HL-60 (cell line): Measurements from ENCODE around the gene DMXL1.

Experiments used
- DNase-seq, 2 experiments: peaks; one replicate each; pipeline ENCODE4 v3.0.0-alpha.2; 2010 to 2020; ENCODE audit warnings: low read depth in 1 of 2, low spot score in 1 of 2
- H3K27ac ChIP-seq: fragments of 250-450 bp; sonication (Bioruptor Pico); replicated peaks from 2 replicates; pipeline ENCODE4 v1.5.1; 2020; ENCODE audit warnings: mild to moderate bottlenecking, moderate library complexity
- H3K27me3 ChIP-seq: fragments of 250-450 bp; sonication (Bioruptor Pico); 2 replicates; pipeline ENCODE4 v1.5.1; 2021; ENCODE audit warnings: mild to moderate bottlenecking, moderate library complexity; ENCODE audit not compliant: insufficient read depth, poor library complexity, severe bottlenecking
- H3K4me3 ChIP-seq: replicated peaks from 2 replicates; pipeline ENCODE4 v1.5.1; 2011; ENCODE audit warnings: mild to moderate bottlenecking, control low read depth, low read length; ENCODE audit not compliant: insufficient read depth
- GABPA ChIP-seq: IDR thresholded peaks from 2 replicates; pipeline ENCODE4 v1.6.1; 2012; ENCODE audit warnings: low read depth
- POLR2AphosphoS5 ChIP-seq: IDR thresholded peaks from 2 replicates; pipeline ENCODE4 v1.6.1; 2012; ENCODE audit warnings: low read depth
- SPI1 ChIP-seq: IDR thresholded peaks from 2 replicates; pipeline ENCODE4 v1.6.1; 2012; ENCODE audit warnings: low read depth, mild to moderate bottlenecking, borderline replicate concordance
- TF ChIP-seq, protein P1 (sequence below): IDR thresholded peaks from one replicate; pipeline ENCODE4 v1.5.1; 2011; ENCODE audit warnings: low read length, control low read depth, inconsistent platforms; ENCODE audit not compliant: insufficient read depth
- TF ChIP-seq, protein P2 (sequence below): IDR thresholded peaks from 2 replicates; pipeline ENCODE4 v1.6.1; 2012; ENCODE audit warnings: low read depth; ENCODE audit not compliant: insufficient replicate concordance

Gene DMXL1

DNA sequence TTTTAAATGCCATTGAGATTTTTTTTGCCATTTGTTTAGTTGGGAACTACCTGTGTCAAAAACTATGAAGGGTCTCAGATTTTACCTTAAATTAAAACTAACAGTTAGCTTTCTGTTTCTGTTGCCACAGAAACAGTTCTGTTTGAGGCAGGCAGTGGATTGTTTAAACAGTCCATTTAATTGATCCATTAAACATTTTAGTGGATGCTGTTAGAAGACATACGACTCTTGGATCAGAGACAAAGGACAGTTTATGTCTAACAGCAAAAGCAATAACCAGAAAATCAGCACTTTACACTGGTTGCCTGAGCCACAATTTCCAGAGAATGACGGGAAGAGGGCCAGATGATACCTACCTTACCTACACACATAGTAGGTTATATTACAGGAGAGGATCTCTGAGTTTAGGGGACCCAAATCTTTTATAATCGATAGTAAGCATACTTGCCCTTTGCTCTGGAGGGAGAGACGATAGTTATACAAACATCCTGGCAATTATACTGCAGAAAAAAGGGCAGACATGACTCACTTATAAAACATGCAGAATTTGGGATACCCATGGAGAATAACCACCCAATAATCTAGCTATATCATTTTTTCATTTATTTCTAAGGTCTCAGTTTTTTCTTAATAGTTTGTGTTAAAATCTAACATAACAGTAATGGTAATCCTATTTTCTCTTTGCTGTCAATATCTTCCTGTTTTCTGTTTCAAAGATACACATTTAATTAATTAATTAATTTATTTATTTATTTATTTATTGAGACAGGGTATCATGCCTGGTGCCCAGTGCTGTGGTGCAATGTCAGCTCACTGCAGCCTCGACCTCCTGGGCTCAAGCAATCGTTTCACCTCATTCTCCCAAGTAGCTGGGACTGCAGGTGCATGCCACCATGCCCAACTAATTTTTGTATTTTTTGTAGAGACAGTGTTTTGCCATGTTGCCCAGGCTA is 148.2 kb downstream of the DMXL1 start:
- Histone ChIP-seq H3K27ac (no peak overlapping the region), H3K4me3 (no peak overlapping the region), H3K27me3 (no peaks in the 10 kb centered on the region)
- no peak for TF ChIP-seq POLR2AphosphoS5
- no peak for TF ChIP-seq GABPA
- no peak for DNase-seq

DNA sequence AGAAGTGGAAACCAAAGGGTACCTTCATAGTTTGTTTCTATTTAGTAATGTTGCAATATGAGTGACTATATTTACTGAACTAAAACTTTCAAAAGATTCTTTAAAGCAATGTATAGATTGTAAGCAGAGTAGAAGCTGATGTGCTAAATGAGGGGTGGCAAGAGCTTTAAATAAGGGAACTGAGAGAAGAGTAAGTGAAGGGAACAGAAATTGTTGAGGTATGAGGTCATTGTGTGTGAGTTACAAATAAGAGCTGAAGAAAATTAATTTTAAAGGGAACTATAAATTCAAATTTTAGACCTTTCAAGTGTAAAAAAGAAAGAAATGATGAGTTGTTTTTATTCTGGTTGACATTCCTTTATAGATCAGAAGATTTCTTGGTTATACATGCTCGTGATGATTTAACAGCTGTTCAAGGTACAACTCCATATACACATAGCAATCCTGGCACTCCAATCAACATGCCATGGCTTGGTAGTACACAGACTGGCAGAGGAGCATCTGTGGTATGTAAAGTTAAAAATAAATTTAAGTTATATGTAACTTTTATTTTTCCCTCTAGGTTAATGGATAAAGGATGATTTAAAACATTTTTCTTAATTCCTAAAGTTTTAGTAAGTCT is 149.8 kb downstream of the DMXL1 start:
- H3K4me3 ChIP-seq, result no peak overlapping the region
- DNase-seq, result no peak
- H3K27ac ChIP-seq, result no peak overlapping the region

DNA sequence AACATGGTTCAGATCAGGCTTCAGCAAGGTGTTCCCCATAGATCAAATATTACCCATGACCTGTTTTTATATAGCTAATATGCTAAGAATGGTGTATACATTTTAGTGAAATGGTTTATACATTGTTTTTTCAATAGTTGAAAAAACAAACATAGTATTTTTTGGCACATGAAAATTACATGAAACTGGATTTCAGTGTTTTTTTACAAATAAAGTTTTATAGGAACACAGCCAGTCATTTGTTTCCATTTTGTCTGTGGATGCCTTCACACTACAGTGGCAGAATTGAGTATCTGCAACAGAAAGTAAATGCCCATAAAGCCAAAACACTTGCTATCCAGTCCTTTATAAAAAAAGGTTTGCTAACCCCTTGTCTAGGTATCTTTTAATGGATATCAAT is 150.4 kb downstream of the DMXL1 start:
- Histone ChIP-seq H3K4me3 (no peak overlapping the region), H3K27ac (no peak overlapping the region), H3K27me3 (no peaks in the 10 kb centered on the region)
- TF ChIP-seq, protein P1, sequence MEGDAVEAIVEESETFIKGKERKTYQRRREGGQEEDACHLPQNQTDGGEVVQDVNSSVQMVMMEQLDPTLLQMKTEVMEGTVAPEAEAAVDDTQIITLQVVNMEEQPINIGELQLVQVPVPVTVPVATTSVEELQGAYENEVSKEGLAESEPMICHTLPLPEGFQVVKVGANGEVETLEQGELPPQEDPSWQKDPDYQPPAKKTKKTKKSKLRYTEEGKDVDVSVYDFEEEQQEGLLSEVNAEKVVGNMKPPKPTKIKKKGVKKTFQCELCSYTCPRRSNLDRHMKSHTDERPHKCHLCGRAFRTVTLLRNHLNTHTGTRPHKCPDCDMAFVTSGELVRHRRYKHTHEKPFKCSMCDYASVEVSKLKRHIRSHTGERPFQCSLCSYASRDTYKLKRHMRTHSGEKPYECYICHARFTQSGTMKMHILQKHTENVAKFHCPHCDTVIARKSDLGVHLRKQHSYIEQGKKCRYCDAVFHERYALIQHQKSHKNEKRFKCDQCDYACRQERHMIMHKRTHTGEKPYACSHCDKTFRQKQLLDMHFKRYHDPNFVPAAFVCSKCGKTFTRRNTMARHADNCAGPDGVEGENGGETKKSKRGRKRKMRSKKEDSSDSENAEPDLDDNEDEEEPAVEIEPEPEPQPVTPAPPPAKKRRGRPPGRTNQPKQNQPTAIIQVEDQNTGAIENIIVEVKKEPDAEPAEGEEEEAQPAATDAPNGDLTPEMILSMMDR, result no peak
- TF ChIP-seq SPI1 (no peak), GABPA (no peak), POLR2AphosphoS5 (no peak)
- TF ChIP-seq, protein P2, sequence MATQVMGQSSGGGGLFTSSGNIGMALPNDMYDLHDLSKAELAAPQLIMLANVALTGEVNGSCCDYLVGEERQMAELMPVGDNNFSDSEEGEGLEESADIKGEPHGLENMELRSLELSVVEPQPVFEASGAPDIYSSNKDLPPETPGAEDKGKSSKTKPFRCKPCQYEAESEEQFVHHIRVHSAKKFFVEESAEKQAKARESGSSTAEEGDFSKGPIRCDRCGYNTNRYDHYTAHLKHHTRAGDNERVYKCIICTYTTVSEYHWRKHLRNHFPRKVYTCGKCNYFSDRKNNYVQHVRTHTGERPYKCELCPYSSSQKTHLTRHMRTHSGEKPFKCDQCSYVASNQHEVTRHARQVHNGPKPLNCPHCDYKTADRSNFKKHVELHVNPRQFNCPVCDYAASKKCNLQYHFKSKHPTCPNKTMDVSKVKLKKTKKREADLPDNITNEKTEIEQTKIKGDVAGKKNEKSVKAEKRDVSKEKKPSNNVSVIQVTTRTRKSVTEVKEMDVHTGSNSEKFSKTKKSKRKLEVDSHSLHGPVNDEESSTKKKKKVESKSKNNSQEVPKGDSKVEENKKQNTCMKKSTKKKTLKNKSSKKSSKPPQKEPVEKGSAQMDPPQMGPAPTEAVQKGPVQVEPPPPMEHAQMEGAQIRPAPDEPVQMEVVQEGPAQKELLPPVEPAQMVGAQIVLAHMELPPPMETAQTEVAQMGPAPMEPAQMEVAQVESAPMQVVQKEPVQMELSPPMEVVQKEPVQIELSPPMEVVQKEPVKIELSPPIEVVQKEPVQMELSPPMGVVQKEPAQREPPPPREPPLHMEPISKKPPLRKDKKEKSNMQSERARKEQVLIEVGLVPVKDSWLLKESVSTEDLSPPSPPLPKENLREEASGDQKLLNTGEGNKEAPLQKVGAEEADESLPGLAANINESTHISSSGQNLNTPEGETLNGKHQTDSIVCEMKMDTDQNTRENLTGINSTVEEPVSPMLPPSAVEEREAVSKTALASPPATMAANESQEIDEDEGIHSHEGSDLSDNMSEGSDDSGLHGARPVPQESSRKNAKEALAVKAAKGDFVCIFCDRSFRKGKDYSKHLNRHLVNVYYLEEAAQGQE, result no peak
- DNase-seq, result no peak

More for the DNA sequence above, 149.8 kb downstream of the DMXL1 start:
- TF ChIP-seq, protein P1, result no peak
- TF ChIP-seq SPI1 (no peak), POLR2AphosphoS5 (no peak), GABPA (no peak)
- TF ChIP-seq, protein P2, result no peak
- H3K27me3 ChIP-seq, result no peaks in the 10 kb centered on the region

DNA sequence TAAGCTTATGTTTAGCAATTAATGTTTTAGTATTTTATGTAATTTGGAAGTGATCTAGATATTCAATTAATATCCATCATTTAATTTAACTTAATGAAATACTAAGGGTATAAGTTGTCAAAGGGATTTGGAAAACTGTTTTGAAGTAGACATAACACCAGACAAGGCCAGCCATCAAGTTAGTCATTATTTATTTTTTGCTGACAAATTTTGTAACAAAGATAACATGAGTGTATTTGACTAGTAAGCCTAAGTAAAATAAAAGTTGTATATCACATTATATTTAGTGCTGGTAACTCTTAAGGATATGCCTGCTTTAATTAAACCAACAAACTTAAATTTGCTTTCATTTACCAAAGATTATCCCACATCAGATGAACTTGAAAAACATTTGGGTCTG is 159.1 kb downstream of the DMXL1 start:
- no peaks in the 10 kb centered on the region for H3K27me3 ChIP-seq
- DNase-seq, result no peak
- TF ChIP-seq, protein P1, result no peak
- TF ChIP-seq POLR2AphosphoS5 (no peak), GABPA (no peak), SPI1 (no peak)
- TF ChIP-seq, protein P2, result no peak
- no peak overlapping the region for H3K4me3 ChIP-seq
- H3K27ac ChIP-seq, result no peak overlapping the region
